Measurements from ENCODE around the gene TXNDC11. TPM values are rescaled to one million over a fixed set of nuclear protein-coding genes. Genes with fewer than 3 reads are reported as not detected.
A peak's percentile ranks its signal among the peaks of the same experiment; 100 is the strongest.

Gene TXNDC11
- total and polyA plus RNA-seq, 10 of the 15 experiments (the other 5 are each of a cell fraction or from before 2014, with no cell fraction given) = 1.7 to 86.7 (median 54.4) TPM

- TF ChIP-seq EGR1 (IDR thresholded peaks at IDR 0.05; ENCODE audit: borderline replicate concordance in 1 of 2, low read depth in 2 of 2, low read length in 2 of 2) = no peak
- no peak for TF ChIP-seq BCL3 (IDR thresholded peaks at IDR 0.05; ENCODE audit: borderline replicate concordance, insufficient read depth, low read depth, low read length, poor library complexity, severe bottlenecking)
- TF ChIP-seq ZBTB4 (CRISPR knock-in tag; IDR thresholded peaks at IDR 0.05) = no peak
Measured at GRCh38 chr16:11716336-11716735, 26.3 kb downstream of the TXNDC11 start (continued).

- DNase-seq (ENCODE audit: low read depth, low spot score) (no peak), FAIRE-seq (peak; percentile 86), ATAC-seq (peak; percentile 80)
- in situ Hi-C loops (cut with MboI) (no loop called here), intact Hi-C loops (cut with micrococcal nuclease; ENCODE audit: unreplicated experiment) (loop anchor here (2.0 to 5.0 kb wide), 3 partner anchors 73 to 308 kb away; no protein-coding TSS in a partner anchor)
- H3K9me3 ChIP-seq (replicated peaks; ENCODE audit: control insufficient read depth, insufficient read depth, low read length) = no peaks in the 10 kb centered on the region
- BruUV-seq (replicated peaks) = no TSS peak
- H3K4me1 ChIP-seq (ENCODE audit: control insufficient read depth, insufficient read depth, low read length) = peaks cover 16% of the 10 kb centered on the region
- no peaks in the 10 kb centered on the region; the same call in 1 of the 2 replicates for H4K20me1 ChIP-seq (ENCODE audit: control insufficient read depth, insufficient read depth)
- 25% methylated on average over 8 of the region's 8 CpGs for WGBS (ENCODE audit: insufficient coverage, insufficient replicate concordance, low lambda C conversion rate, missing lambda C conversion rate)
- no peaks in the 10 kb centered on the region; the same call in none of the 2 replicates for H3K79me2 ChIP-seq (ENCODE audit: control insufficient read depth, insufficient read depth, low read length)
- SMC1A ChIA-PET (ENCODE audit: uncharacterized antibody, unreplicated experiment) = interaction anchor here (0.7 to 6.7 kb wide), 27 partner anchors 10 to 309 kb away, joined by 3 to 41 read pairs (median 5); no protein-coding TSS in a partner anchor
- H3K4me2 ChIP-seq (ENCODE audit: control insufficient read depth, insufficient read depth) = no peak overlapping the region; the same call in none of the 2 replicates
- no peaks in the 10 kb centered on the region for H3K27me3 ChIP-seq (replicated peaks in 1 of 2; ENCODE audit: control insufficient read depth in 2 of 2, insufficient read depth in 2 of 2, low read length in 1 of 2)
- RAD21 ChIA-PET (ENCODE audit: unreplicated experiment) = interaction anchor here (0.6 to 2.4 kb wide), 19 partner anchors 21 to 305 kb away, joined by 3 to 26 read pairs (median 4); partner anchors contain the start of genes TXNDC11 and ZC3H7A
- peaks cover 20 to 44% of the 10 kb centered on the region in 2 experiments for H3K36me3 ChIP-seq (ENCODE audit: control insufficient read depth in 2 of 2, insufficient read depth in 2 of 2, low read length in 1 of 2)
- H3K27ac ChIP-seq (ENCODE audit: control insufficient read depth, insufficient read depth) = peak overlapping the region; percentile 48; the same call in 1 of the 2 replicates
- no peak overlapping the region for H3K9ac ChIP-seq (ENCODE audit: control insufficient read depth, insufficient read depth, low read length)
- CTCF ChIA-PET = interaction anchor here (0.6 to 6.7 kb wide), 30 partner anchors 9 to 761 kb away, joined by 3 to 71 read pairs (median 6); partner anchors contain the start of gene ZC3H7A
- POLR2A ChIA-PET = interaction anchor here (0.7 to 1.7 kb wide), 7 partner anchors 24 to 138 kb away, joined by 3 to 6 read pairs (median 4); no protein-coding TSS in a partner anchor
- no peak overlapping the region for H2AFZ ChIP-seq (ENCODE audit: control insufficient read depth, low read depth, low read length)
- H3K4me3 ChIP-seq = no peak overlapping the region
- TF ChIP-seq ZBED1 (IDR thresholded peaks at IDR 0.05; ENCODE audit: borderline replicate concordance) (no peak), RELA (IDR thresholded peaks at IDR 0.05; ENCODE audit: borderline replicate concordance, partially characterized antibody) (no peak), MEF2B (IDR thresholded peaks at IDR 0.05; ENCODE audit: partially characterized antibody, poor library complexity, severe bottlenecking) (no peak), KDM1A (IDR thresholded peaks at IDR 0.05; ENCODE audit: borderline replicate concordance) (no peak), HCFC1 (IDR thresholded peaks at IDR 0.05; ENCODE audit: low read length) (no peak), MLLT1 (IDR thresholded peaks at IDR 0.05) (no peak), CTCF (IDR thresholded peaks at IDR 0.05 in 2 of 3, conservative IDR thresholded peaks at IDR 0.05 in 1 of 3; ENCODE audit: control insufficient read depth in 2 of 3, extremely low read depth in 1 of 3, insufficient read depth in 1 of 3, low read depth in 3 of 3, low read length in 3 of 3) (0 out of 6 replicates have a peak, but pooled peaks of 1 of the 3 experiments have one; percentile 3), RB1 (IDR thresholded peaks at IDR 0.05; ENCODE audit: borderline replicate concordance) (no peak)
Measured at GRCh38 chr16:11715246-11715947, 27.3 kb downstream of the TXNDC11 start.
